Keratinocyte (primary cell): ENCODE results near the gene FAM83C. TPM values are rescaled to one million over a fixed set of nuclear protein-coding genes. Genes with fewer than 3 reads are reported as not detected.

Experiments used
- DNase-seq: peaks from one replicate; pipeline ENCODE4 v3.0.0-alpha.2; 2011; ENCODE audit warnings: low read depth, missing footprints, low spot score
- FAIRE-seq: peaks from 2 replicates; lab custom pipeline; 2011; peaks lifted over from hg19 to GRCh38; lab: Jason Lieb, UNC
- H2AFZ ChIP-seq: 2 replicates; pipeline ENCODE4 v1.6.0; 2012; ENCODE audit warnings: low read length, control low read depth, inconsistent platforms; ENCODE audit not compliant: control insufficient read depth
- H3K27ac ChIP-seq: 2 replicates; pipeline ENCODE4 v1.5.1; 2011; ENCODE audit warnings: low read length; ENCODE audit not compliant: control insufficient read depth, insufficient read depth
- H3K27me3 ChIP-seq: 3 replicates; pipeline ENCODE4 v1.6.0; 2011; ENCODE audit warnings: low read length; ENCODE audit not compliant: control insufficient read depth, insufficient read depth; ENCODE audit errors: extremely low read depth
- H3K36me3 ChIP-seq, 2 experiments: 2 replicates in 1 of 2; 3 replicates in 1 of 2; pipeline ENCODE4 v1.5.1; 2011; ENCODE audit warnings: low read length in 2 of 2, mild to moderate bottlenecking in 1 of 2; ENCODE audit not compliant: control insufficient read depth in 2 of 2, insufficient read depth in 2 of 2; ENCODE audit errors: extremely low read depth in 1 of 2
- H3K4me1 ChIP-seq: 3 replicates; pipeline ENCODE4 v1.5.1; 2011; ENCODE audit warnings: low read length; ENCODE audit not compliant: control insufficient read depth, insufficient read depth; ENCODE audit errors: extremely low read depth
- H3K4me2 ChIP-seq: 3 replicates; pipeline ENCODE4 v1.6.0; 2011; ENCODE audit warnings: low read depth, low read length; ENCODE audit not compliant: control insufficient read depth, insufficient read depth; ENCODE audit errors: extremely low read depth
- H3K4me3 ChIP-seq, 3 experiments: fragments of 200-600 bp in 1 of 3; sonication (generic) in 1 of 3; 2 replicates in 2 of 3; 3 replicates in 1 of 3; pipeline ENCODE4 v1.5.1; 2011 to 2016; ENCODE audit warnings: low read length in 3 of 3, mild to moderate bottlenecking in 3 of 3, control low read depth in 2 of 3, inconsistent platforms in 1 of 3, low read depth in 1 of 3, mixed read lengths in 1 of 3, mixed run types in 1 of 3, moderate library complexity in 1 of 3; ENCODE audit not compliant: control insufficient read depth in 2 of 3, insufficient read depth in 2 of 3; ENCODE audit errors: extremely low read depth in 1 of 3
- H3K79me2 ChIP-seq: 2 replicates; pipeline ENCODE4 v1.6.0; 2012; ENCODE audit warnings: low read length; ENCODE audit not compliant: control insufficient read depth, insufficient read depth
- H3K9ac ChIP-seq: 3 replicates; pipeline ENCODE4 v1.6.0; 2011; ENCODE audit warnings: low read length; ENCODE audit not compliant: control insufficient read depth, insufficient read depth; ENCODE audit errors: extremely low read depth
- H3K9me1 ChIP-seq: 3 replicates; pipeline ENCODE4 v1.6.0; 2011; ENCODE audit warnings: low read length; ENCODE audit not compliant: control insufficient read depth, insufficient read depth; ENCODE audit errors: extremely low read depth
- H3K9me3 ChIP-seq: 2 replicates; pipeline ENCODE4 v1.5.1; 2012; ENCODE audit warnings: low read depth, low read length; ENCODE audit not compliant: control insufficient read depth
- H4K20me1 ChIP-seq: 3 replicates; pipeline ENCODE4 v1.6.0; 2011; ENCODE audit warnings: low read length; ENCODE audit not compliant: control insufficient read depth, insufficient read depth; ENCODE audit errors: extremely low read depth
- EZH2 ChIP-seq: IDR thresholded peaks from one replicate; pipeline ENCODE4 v1.6.1; 2012; ENCODE audit warnings: inconsistent platforms, mild to moderate bottlenecking, low read length, moderate library complexity
- dilution Hi-C: fragments of 300-500 bp; cut with MboI; formaldehyde crosslinking; loops from one replicate; pipeline ENCODE4 v1.7.0; 2020; ENCODE audit warnings: low sequenced_read_pairs; ENCODE audit not compliant: extremely low pct_ligation_motif_present
- polyA plus RNA-seq, 5 experiments: library from polyadenylated mRNA; depleted of rRNA in 3 of 5; stranded (reverse) in 3 of 5; stranded (forward) in 1 of 5; unstranded in 1 of 5; fragments of >200 nt; gene quantifications; 1 replicate in 1 of 5; 2 replicates in 3 of 5; 3 replicates in 1 of 5; pipeline versions ENCODE4 v1.2.1 to v1.2.3, GENCODE V29; 2011 to 2012; ENCODE audit warnings: missing spikeins in 2 of 5, low read depth in 1 of 5, low replicate concordance in 1 of 5
- TF ChIP-seq, protein P1 (sequence below), 3 experiments: IDR thresholded peaks in 1 of 3; conservative IDR thresholded peaks in 1 of 3; optimal IDR thresholded peaks in 1 of 3; 2 replicates in 2 of 3; 3 replicates in 1 of 3; pipeline versions ENCODE3 to v1.5.1; 2011; ENCODE audit warnings: low read length in 3 of 3, mild to moderate bottlenecking in 3 of 3, moderate library complexity in 2 of 3, control low read depth in 1 of 3, inconsistent platforms in 1 of 3; ENCODE audit not compliant: insufficient read depth in 2 of 3; ENCODE audit errors: extremely low read depth in 1 of 3

FAM83C gene
- polyA plus RNA-seq, 1 donor (not counting 4 experiments of a cell fraction or from before 2014, with no cell fraction given): 12.4 TPM

DNA sequence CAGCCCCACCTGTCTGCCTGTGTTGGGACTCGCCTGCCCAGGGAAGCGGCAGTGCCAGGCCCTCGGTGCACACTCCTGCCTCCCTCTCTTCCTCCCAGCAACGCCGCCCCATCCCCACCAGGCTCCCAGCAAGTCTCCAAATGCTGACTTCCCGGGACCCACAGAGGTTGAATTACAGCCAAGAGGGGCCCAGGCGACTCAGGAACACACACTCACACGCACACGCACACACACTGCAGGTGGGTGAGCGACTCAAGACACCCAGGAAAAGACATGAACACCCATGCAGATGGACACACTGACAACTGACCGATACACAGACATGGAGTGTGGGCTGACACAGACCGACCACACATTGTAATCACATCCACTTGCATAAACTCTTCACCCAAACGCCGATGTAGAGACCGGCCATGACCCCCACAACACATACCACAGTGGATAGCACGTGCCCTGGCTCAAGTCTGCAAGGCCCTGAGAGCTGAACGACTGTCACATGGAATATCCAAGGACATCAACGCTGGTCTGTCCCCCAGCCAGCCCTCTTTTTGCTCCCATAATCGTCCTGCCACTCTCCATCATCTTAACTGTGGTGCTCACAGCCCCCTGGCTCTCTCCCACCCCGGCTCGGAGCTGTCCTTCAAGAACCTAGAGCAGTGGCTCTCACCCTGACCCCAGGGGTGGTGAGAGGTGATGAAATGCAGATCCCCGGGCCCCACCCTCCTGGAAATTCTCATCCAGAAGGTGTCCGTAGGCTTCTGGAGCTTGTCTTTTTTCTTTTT lies 470 bp upstream of the FAM83C start:
- peak overlapping the region; percentile 69 for H3K9ac ChIP-seq
- FAIRE-seq: no peak
- H2AFZ ChIP-seq: peak overlapping the region; percentile 91
- peak overlapping the region; percentile 63 for H3K4me2 ChIP-seq
- no peak for DNase-seq
- TF ChIP-seq, protein P1, sequence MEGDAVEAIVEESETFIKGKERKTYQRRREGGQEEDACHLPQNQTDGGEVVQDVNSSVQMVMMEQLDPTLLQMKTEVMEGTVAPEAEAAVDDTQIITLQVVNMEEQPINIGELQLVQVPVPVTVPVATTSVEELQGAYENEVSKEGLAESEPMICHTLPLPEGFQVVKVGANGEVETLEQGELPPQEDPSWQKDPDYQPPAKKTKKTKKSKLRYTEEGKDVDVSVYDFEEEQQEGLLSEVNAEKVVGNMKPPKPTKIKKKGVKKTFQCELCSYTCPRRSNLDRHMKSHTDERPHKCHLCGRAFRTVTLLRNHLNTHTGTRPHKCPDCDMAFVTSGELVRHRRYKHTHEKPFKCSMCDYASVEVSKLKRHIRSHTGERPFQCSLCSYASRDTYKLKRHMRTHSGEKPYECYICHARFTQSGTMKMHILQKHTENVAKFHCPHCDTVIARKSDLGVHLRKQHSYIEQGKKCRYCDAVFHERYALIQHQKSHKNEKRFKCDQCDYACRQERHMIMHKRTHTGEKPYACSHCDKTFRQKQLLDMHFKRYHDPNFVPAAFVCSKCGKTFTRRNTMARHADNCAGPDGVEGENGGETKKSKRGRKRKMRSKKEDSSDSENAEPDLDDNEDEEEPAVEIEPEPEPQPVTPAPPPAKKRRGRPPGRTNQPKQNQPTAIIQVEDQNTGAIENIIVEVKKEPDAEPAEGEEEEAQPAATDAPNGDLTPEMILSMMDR (optimal IDR thresholded peaks at IDR 0.05 in 1 of 3, IDR thresholded peaks at IDR 0.05 in 1 of 3, conservative IDR thresholded peaks at IDR 0.05 in 1 of 3; ENCODE audit: extremely low read depth in 1 of 3, insufficient read depth in 2 of 3, low read length in 3 of 3): no peak
- TF ChIP-seq EZH2: no peak
- dilution Hi-C loops: no loop called here
- H3K27me3 ChIP-seq: no peaks in the 10 kb centered on the region
- H3K4me1 ChIP-seq: peaks cover 27% of the 10 kb centered on the region
- no peaks in the 10 kb centered on the region for H3K36me3 ChIP-seq
- H3K9me1 ChIP-seq: no peaks in the 10 kb centered on the region
- H3K27ac ChIP-seq: peak overlapping the region; percentile 10
- peaks cover 2% of the 10 kb centered on the region for H3K79me2 ChIP-seq
- H3K4me3 ChIP-seq: peak overlapping the region in 2 of 3 experiments; percentile 12 to 28
- H3K9me3 ChIP-seq: no peaks in the 10 kb centered on the region
- no peaks in the 10 kb centered on the region for H4K20me1 ChIP-seq

DNA sequence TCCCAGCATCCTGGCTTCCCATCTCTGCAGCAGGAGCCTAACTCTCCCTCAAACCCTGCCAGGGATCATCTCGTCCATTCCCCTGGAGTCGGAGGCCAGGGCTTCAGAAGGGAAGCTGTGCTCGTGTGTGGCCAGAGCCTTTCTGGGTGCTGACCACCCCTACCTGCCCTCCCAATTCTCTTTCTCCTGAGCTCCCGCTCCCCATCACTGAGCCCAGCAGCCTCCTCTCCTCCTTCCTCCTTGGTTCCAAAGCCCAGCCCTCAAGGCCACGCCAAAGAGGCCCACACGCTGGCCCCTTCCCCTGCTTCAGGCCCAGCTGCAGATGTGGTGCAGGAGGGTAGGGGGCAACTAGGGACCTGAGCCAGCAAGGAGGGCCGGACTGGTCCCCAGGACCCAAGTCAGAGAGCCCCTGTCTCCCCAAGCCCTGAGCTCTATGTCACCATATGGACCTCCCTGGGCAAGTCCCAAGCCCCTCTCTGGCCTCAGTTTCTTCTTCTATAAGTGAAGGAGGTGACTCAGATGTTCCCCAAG lies 1.3 kb downstream of the FAM83C start:
- peak overlapping the region in 2 of 3 experiments; percentile 25 to 28 for H3K4me3 ChIP-seq
- dilution Hi-C loops: no loop called here

More for the DNA sequence above, 1.3 kb downstream of the FAM83C start:
- Histone ChIP-seq H3K79me2 (peaks cover 2% of the 10 kb centered on the region), H4K20me1 (no peaks in the 10 kb centered on the region), H3K4me2 (peak overlapping the region; percentile 63), H3K4me1 (peaks cover 27% of the 10 kb centered on the region), H3K27ac (no peak overlapping the region), H3K36me3 (no peaks in the 10 kb centered on the region), H3K9ac (no peak overlapping the region), H2AFZ (no peak overlapping the region), H3K27me3 (no peaks in the 10 kb centered on the region), H3K9me3 (no peaks in the 10 kb centered on the region), H3K9me1 (no peaks in the 10 kb centered on the region)
- DNase-seq (no peak), FAIRE-seq (no peak)
- TF ChIP-seq, protein P1 (optimal IDR thresholded peaks at IDR 0.05 in 1 of 3, IDR thresholded peaks at IDR 0.05 in 1 of 3, conservative IDR thresholded peaks at IDR 0.05 in 1 of 3; ENCODE audit: extremely low read depth in 1 of 3, insufficient read depth in 2 of 3, low read length in 3 of 3): no peak
- TF ChIP-seq EZH2: no peak
